Activated naive CD8-positive, alpha-beta T cell (primary cell): ENCODE measurements around the gene PDGFC.

Experiments
- H3K27ac Mint-ChIP-seq: one replicate; pipeline ENCODE4 v1.8.0; 2021; ENCODE audit warnings: mixed read lengths
- H3K27me3 Mint-ChIP-seq: one replicate; pipeline ENCODE4 v1.8.0; 2021; ENCODE audit warnings: mixed read lengths
- H3K36me3 Mint-ChIP-seq: one replicate; pipeline ENCODE4 v1.8.0; 2021; ENCODE audit warnings: mixed read lengths
- H3K4me1 Mint-ChIP-seq: one replicate; pipeline ENCODE4 v1.8.0; 2021; ENCODE audit warnings: low read depth, mixed read lengths
- H3K4me3 Mint-ChIP-seq: one replicate; pipeline ENCODE4 v1.8.0; 2021; ENCODE audit warnings: mild to moderate bottlenecking, mixed read lengths
- H3K9me3 Mint-ChIP-seq: one replicate; pipeline ENCODE4 v1.8.0; 2021; ENCODE audit warnings: low read depth, mixed read lengths

Gene PDGFC

DNA sequence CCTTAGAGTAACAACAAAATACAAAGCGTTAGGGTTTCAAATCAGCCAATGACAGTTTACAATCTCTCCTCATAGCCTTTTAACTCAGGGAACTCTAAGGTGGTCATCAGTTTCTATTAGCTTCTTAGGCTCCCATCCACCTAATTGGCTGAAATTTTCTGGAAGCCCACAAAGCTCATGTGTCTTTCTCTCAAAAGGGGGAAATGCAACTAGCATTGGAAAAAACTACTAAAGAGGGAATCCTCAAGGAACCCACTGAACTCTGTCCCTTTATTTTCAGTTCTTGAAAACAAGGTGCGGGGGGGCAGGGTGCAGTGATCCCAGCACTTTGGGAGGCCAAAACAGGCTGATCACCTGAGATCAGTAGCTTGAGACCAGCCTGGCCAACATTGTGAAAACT lies 56.4 kb downstream of the PDGFC start:
- H3K4me3 Mint-ChIP-seq = no peak overlapping the region
- no peaks in the 10 kb centered on the region for H3K27me3 Mint-ChIP-seq
- no peak overlapping the region for H3K27ac Mint-ChIP-seq
- no peaks in the 10 kb centered on the region for H3K36me3 Mint-ChIP-seq
- H3K4me1 Mint-ChIP-seq = no peaks in the 10 kb centered on the region
- H3K9me3 Mint-ChIP-seq = no peaks in the 10 kb centered on the region

DNA sequence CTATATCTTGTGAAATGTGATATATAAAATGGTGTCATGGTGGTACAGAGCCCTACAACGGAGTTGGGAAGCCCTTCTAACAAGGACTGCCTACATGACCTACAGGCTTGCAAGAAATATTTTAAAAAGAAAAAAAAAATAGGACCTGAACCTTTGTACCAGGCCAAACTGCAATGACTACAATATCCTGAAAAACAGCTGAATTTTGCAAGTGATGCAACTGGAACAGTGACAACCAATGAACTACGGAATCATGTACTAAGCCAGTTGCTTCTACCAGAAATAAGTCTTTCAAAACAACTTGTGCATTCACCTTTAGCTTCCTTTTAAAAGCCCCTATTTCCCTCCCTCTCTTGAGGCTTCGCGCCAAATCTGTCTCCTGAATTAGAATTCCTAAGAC lies 58.4 kb downstream of the PDGFC start:
- Mint-ChIP-seq H3K27ac (no peak overlapping the region), H3K4me1 (no peaks in the 10 kb centered on the region), H3K36me3 (no peaks in the 10 kb centered on the region), H3K27me3 (no peaks in the 10 kb centered on the region), H3K4me3 (no peak overlapping the region), H3K9me3 (no peaks in the 10 kb centered on the region)

DNA sequence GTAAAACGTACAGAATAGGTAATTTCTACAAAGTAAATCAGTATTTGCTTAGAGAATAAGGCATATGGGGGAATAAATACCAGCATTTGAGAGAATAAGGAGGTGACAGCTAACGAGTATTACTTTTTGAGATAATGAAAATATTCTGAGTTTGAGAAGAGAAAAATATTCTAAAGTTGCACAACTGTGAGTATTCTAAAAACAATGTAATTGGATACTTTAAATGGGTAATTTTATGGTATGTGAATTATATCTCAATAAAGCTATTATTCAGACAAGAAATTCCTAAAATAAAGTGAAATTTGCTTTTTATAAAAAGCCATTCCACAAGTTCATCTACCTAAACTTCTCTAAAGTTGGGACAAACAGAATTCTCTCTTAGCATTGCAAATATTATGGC lies 62.6 kb downstream of the PDGFC start:
- Mint-ChIP-seq H3K4me3 (no peak overlapping the region), H3K27me3 (no peaks in the 10 kb centered on the region), H3K36me3 (no peaks in the 10 kb centered on the region), H3K9me3 (no peaks in the 10 kb centered on the region), H3K27ac (no peak overlapping the region), H3K4me1 (no peaks in the 10 kb centered on the region)

DNA sequence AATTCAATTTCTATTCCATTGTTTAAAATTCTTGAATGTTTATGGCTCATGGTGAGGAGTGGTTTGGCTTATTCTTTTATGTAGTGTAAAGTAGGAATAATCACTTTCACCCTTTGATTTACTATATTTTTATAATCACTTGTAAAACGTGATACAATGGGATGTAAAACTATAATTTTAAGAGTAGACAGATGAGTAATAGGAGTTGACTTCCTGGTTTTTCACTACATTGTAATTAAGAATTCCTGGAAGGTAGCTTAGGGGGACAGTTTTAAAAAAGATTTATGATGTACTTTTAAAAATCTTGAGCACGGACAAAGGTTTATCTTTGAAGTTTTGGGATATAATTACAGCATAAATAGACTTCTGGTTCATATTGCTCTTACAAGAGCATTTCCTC lies 65.3 kb downstream of the PDGFC start:
- H3K9me3 Mint-ChIP-seq = no peaks in the 10 kb centered on the region
- H3K27me3 Mint-ChIP-seq = no peaks in the 10 kb centered on the region
- no peaks in the 10 kb centered on the region for H3K4me1 Mint-ChIP-seq
- H3K27ac Mint-ChIP-seq = no peak overlapping the region
- no peak overlapping the region for H3K4me3 Mint-ChIP-seq
- H3K36me3 Mint-ChIP-seq = no peaks in the 10 kb centered on the region

DNA sequence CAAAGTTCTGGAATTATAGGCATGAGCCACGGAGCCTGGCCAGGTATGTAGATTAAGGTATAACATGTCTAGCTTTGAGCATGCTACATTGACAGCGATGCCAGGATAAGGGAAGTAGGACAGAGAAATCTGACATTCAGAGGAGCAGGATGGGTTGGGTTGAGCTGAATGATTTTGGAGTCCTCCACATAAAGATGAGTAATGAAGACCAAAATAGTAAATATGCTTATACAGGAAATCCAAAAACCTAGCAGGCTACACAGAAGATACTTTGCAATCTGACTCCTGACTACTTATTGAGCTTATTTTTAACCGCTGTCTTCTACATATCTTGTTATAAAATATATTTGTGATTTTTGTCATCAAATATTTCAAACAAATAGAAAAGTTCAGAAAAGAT lies 69.7 kb downstream of the PDGFC start:
- H3K4me3 Mint-ChIP-seq = no peak overlapping the region
- no peaks in the 10 kb centered on the region for H3K4me1 Mint-ChIP-seq
- H3K27ac Mint-ChIP-seq = no peak overlapping the region
- H3K27me3 Mint-ChIP-seq = no peaks in the 10 kb centered on the region
- no peaks in the 10 kb centered on the region for H3K9me3 Mint-ChIP-seq
- H3K36me3 Mint-ChIP-seq = no peaks in the 10 kb centered on the region

DNA sequence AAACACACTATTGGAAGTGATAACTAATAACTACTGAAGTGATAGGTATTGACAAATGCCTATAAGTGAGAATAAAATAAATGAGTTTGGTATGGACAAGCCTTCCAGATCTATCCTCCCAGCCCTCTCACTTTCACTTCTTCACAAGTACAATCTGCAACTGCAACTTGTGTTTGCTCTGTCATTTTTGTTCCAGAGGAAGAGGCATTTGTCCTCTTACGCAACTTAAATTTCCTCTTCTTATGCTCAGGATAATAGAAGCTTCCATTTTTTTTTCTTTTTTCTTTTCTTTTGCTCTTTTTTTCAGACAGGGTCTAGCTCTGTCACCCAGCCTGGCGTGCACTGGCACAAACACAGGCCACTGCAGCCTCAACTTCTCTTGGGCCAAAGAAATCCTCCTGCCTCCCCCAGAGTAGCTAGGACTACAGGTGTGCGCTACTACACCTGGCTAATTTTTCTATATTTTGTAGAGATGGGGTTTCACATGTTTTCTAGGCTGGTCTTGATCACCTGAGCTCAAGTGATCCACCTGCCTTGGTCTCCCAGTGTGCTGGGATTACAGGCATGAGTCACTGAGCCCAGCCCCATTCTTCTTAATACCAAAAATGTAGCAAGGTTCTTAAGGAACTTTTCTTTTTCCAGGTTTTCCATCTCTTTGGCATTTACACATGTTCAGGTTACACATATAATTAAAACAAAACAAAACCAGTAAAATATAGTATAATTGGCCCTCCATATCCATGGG lies 73.1 kb downstream of the PDGFC start:
- Mint-ChIP-seq H3K4me1 (no peaks in the 10 kb centered on the region), H3K36me3 (no peaks in the 10 kb centered on the region)

DNA sequence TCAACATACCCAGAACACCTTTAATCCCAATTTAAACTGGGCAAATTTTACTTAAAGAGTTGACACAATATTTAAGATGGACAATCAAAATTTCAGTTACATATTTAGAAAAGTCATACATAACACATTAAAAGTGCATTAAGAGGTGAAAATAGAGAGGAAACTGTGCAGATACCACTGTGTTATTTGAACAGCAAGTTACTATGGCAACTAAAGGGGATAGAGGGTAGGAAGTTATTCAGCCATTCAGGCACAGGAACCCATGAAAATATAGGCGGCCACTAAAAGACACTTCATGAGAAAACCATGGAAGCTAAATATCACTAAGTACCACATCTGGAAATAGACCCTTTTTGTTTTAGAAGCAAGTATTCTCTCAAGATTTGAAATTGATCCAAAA lies 75.1 kb downstream of the PDGFC start:
- no peak overlapping the region for H3K27ac Mint-ChIP-seq
- H3K4me3 Mint-ChIP-seq = no peak overlapping the region

More for the DNA sequence above, 73.1 kb downstream of the PDGFC start:
- H3K27me3 Mint-ChIP-seq = no peaks in the 10 kb centered on the region
- no peak overlapping the region for H3K27ac Mint-ChIP-seq
- no peak overlapping the region for H3K4me3 Mint-ChIP-seq
- H3K9me3 Mint-ChIP-seq = no peaks in the 10 kb centered on the region

DNA sequence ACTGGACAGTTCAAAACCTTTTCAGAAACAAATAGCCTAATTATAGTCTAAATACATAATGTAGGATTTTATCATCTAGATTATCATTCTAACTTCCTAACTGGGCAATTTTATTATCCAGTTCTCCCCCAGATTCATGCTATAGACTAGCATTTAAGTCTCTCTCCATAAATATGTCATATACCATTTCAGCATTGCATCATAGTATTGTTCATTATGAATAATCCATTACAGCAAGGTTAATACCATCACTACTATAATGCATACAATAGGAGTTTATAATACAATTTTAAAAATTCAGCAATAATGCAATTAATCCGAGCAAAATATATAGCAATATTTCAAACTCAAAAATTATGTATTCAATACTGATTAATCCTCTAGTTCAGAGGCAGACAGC lies 77.4 kb downstream of the PDGFC start:
- no peaks in the 10 kb centered on the region for H3K36me3 Mint-ChIP-seq
- H3K27me3 Mint-ChIP-seq = no peaks in the 10 kb centered on the region
- H3K4me3 Mint-ChIP-seq = no peak overlapping the region
- H3K27ac Mint-ChIP-seq = no peak overlapping the region
- H3K4me1 Mint-ChIP-seq = no peaks in the 10 kb centered on the region
- H3K9me3 Mint-ChIP-seq = no peaks in the 10 kb centered on the region

More for the DNA sequence above, 75.1 kb downstream of the PDGFC start:
- Mint-ChIP-seq H3K27me3 (no peaks in the 10 kb centered on the region), H3K4me1 (no peaks in the 10 kb centered on the region), H3K36me3 (no peaks in the 10 kb centered on the region), H3K9me3 (no peaks in the 10 kb centered on the region)

DNA sequence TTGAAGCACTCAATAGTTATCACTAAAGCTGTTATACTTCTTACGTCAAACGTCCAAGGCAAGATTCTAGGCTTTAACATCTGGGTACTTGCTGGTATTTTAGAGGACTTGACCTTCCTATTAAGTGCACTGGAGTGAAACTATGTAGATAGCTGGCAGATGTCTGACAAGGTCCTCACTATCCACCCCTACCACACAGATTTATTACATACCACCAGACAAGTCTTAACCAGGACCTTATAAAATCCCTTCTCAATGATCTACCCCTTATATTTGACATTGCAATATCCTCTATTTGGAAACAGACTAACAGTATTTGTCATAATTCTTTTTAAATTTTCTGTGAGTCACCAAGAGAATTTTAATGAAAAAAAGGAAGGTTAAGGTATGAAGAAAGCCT lies 78.8 kb downstream of the PDGFC start:
- no peaks in the 10 kb centered on the region for H3K36me3 Mint-ChIP-seq
- no peak overlapping the region for H3K4me3 Mint-ChIP-seq
- no peak overlapping the region for H3K27ac Mint-ChIP-seq
- no peaks in the 10 kb centered on the region for H3K27me3 Mint-ChIP-seq
- H3K4me1 Mint-ChIP-seq = no peaks in the 10 kb centered on the region
- H3K9me3 Mint-ChIP-seq = no peaks in the 10 kb centered on the region

DNA sequence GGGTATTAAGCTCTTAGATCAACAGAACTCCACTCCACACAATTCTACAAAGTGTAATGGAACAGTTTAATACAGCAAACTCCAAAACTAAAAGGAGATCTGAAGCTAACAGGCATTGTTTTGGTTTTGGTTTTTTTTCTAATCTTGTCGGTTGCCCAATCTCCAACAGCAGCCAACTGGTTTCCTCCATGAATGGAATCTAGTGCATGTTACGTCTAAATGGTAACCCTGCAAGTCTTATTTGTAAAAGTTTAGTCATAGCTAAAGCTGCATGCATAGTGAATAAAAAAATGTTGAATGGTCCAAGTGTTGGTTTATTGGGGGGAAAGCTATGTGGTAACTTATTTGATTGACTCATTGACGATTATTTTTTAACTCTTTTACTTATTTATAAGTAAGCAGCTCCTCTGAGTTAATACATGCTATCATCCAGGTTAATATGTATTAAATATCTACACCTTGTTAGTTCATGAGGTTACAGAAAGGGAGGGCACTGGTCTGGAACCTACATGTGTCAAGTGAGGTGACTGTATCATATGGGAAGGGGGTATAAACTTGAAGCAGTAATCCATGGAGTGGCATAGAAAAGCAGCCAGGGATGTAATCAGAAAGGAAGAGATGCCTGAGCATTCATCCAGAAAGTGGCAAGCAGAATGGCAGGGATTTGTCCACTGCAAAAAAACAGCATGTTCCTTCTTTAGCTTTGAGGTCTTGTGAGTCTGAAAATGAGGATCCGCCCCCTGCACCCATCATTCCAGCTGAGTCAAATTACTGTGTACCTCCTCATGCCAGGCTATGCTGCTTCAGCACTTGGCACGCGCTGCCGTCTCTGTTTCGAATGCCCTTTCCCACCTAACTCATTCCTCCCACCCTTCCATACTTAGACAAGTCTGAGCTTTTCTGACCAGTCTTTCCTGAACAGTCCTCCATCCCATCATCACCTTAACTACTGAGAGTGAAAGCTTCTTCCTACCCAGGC lies 81.7 kb downstream of the PDGFC start:
- Mint-ChIP-seq H3K27me3 (no peaks in the 10 kb centered on the region), H3K9me3 (no peaks in the 10 kb centered on the region), H3K4me3 (no peak overlapping the region), H3K36me3 (no peaks in the 10 kb centered on the region), H3K27ac (no peak overlapping the region), H3K4me1 (no peaks in the 10 kb centered on the region)

DNA sequence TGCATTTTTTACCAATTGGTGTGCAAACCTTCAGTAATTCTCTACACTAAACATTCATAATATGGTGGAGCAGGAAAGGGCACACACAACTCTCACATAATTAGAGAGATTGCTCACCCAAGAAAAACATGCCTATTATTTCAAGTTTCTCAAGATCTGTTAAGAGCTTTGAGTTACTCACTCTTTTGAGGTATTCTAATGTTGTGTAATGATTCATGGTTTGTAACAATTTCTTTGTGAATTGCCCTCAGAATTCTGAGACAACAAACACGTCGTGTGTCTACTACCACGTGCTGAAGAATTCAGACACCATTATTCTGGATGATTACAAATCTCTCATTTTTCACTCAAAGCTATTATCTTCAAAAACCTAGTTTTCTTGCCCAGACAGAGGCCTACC lies 82.8 kb downstream of the PDGFC start:
- H3K4me3 Mint-ChIP-seq = no peak overlapping the region
- H3K9me3 Mint-ChIP-seq = no peaks in the 10 kb centered on the region
- H3K36me3 Mint-ChIP-seq = no peaks in the 10 kb centered on the region
- no peaks in the 10 kb centered on the region for H3K27me3 Mint-ChIP-seq
- no peaks in the 10 kb centered on the region for H3K4me1 Mint-ChIP-seq
- no peak overlapping the region for H3K27ac Mint-ChIP-seq

DNA sequence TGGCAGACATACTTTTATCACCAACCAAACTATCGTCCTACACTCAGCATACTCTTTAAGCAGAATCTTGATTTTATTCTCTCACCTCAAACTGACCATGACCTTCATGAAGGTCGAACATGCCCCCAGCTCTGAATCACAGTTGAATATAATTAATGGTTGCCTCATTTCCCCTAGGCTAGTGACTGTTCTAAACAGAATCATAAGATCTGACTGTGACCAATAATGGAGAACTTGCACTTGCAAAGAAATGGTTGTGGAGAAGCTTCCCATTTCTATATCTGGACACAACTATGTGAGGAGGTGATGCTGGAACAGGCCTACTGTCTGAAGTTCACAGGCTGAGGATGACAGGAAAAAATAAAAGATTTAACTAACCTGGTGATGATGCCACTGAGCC lies 85.1 kb downstream of the PDGFC start:
- Mint-ChIP-seq H3K9me3 (peaks cover 5% of the 10 kb centered on the region), H3K36me3 (no peaks in the 10 kb centered on the region), H3K4me3 (no peak overlapping the region), H3K27me3 (no peaks in the 10 kb centered on the region), H3K27ac (no peak overlapping the region), H3K4me1 (no peaks in the 10 kb centered on the region)

DNA sequence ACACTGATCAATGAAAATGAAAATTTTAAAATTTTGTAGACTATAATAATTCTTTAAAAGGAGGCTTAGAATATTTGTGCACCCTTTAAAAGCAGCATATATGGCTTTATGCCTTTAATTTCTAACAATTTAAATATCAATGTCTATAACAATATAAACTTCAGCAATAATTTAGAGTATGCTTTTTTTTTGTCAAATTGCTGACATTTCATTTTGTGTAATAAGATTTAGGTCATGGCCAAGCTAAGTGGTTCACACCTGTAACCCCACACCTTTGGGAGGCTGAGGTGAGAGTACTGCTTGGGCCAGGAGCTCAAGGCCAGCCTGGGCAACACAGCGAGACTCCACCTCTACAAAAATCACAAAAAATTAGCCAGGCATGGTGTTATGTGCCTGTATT lies 86.2 kb downstream of the PDGFC start:
- no peaks in the 10 kb centered on the region for H3K36me3 Mint-ChIP-seq
- no peaks in the 10 kb centered on the region for H3K4me1 Mint-ChIP-seq
- H3K4me3 Mint-ChIP-seq = no peak overlapping the region
- H3K27me3 Mint-ChIP-seq = no peaks in the 10 kb centered on the region
- no peak overlapping the region for H3K27ac Mint-ChIP-seq
- H3K9me3 Mint-ChIP-seq = peaks cover 5% of the 10 kb centered on the region

DNA sequence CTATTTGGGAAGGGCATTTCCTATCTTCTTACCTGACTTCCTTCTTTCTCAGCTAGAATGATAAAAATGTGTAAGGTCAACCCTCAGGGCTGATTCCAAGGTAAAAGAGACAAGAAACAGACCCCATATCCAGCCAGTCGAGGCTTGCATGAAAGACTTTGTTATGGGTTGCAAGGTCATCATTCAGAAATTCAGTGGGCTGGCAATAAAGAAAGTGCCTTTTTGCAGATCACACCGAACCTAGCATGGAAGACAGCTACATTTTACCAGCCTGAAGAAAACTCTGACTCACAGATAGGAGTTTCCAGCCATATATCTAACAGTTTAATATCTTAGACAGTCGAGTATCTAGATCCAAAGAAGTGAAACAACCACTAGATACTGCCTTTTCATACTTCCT lies 87.4 kb downstream of the PDGFC start:
- Mint-ChIP-seq H3K27ac (no peak overlapping the region), H3K9me3 (peaks cover 5% of the 10 kb centered on the region), H3K36me3 (no peaks in the 10 kb centered on the region), H3K27me3 (no peaks in the 10 kb centered on the region), H3K4me3 (no peak overlapping the region), H3K4me1 (no peaks in the 10 kb centered on the region)

DNA sequence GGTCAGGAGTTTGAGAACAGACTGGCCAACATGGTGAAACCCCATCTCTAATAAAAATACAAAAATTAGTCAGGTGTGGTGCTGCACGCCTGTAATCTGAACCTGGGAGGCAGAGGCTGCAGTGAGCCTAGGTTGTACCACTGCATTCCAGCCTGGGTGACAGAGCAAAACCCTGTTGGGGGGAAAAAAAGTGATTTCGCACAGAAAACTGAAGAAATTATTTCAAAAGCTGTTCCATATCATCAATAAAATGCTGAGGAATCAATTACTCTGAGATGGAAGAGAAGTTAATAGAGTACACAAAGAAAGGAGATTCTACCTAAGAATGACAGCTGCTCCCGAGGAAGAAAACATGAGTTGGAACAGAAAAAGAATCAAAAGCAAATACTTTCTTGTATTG lies 95.9 kb downstream of the PDGFC start:
- Mint-ChIP-seq H3K36me3 (no peaks in the 10 kb centered on the region), H3K4me1 (no peaks in the 10 kb centered on the region), H3K27me3 (no peaks in the 10 kb centered on the region), H3K27ac (no peak overlapping the region), H3K4me3 (no peak overlapping the region), H3K9me3 (peaks cover 5% of the 10 kb centered on the region)
